ENCODE data around the gene PTGR2.

GRCh38 chr14:73887318-73887616 lies 35.6 kb downstream of the PTGR2 start:
- TF ChIP-seq POLR2AphosphoS5 (IDR thresholded peaks at IDR 0.05; ENCODE audit: low read depth, low read length) (no peak), REST (IDR thresholded peaks at IDR 0.05; ENCODE audit: insufficient read depth in 1 of 2, low read depth in 2 of 2, low read length in 2 of 2) (no peak)

All from PFSK-1 (cell line).